ENCODE data around the gene PRSS21. TPM values are rescaled to one million over a fixed set of nuclear protein-coding genes. Genes with fewer than 3 reads are reported as not detected.

Gene PRSS21
- total RNA-seq: not detected in 2 replicates
- long read RNA-seq: 0 reads

- Mint-ChIP-seq H3K36me3 (ENCODE audit: unreplicated experiment) (no peaks in the 10 kb centered on the region), H3K27ac (ENCODE audit: unreplicated experiment) (no peak within 1 kb of the TSS), H3K27me3 (ENCODE audit: unreplicated experiment) (peaks cover 18% of the 10 kb centered on the region), H3K4me1 (ENCODE audit: unreplicated experiment) (no peaks in the 10 kb centered on the region), H3K4me3 (ENCODE audit: unreplicated experiment) (no peak within 1 kb of the TSS), H3K9me3 (ENCODE audit: unreplicated experiment) (no peaks in the 10 kb centered on the region)
- TF ChIP-seq CTCF (IDR thresholded peaks at IDR 0.05): no peak
- DNase-seq (ENCODE audit: extremely low spot score, unreplicated experiment): no peak
Observed at GRCh38 chr16:2816751-2817339, at the start of gene PRSS21. PRSS21 (plus strand) TSS chr16:2817237; CDS start chr16:2817269, 32 bp downstream.

- no peak for TF ChIP-seq CTCF (IDR thresholded peaks at IDR 0.05)
- Mint-ChIP-seq H3K9me3 (ENCODE audit: unreplicated experiment) (no peaks in the 10 kb centered on the region), H3K36me3 (ENCODE audit: unreplicated experiment) (peaks cover 78% of the 10 kb centered on the region), H3K4me3 (ENCODE audit: unreplicated experiment) (no peak overlapping the region), H3K4me1 (ENCODE audit: unreplicated experiment) (peaks cover 15% of the 10 kb centered on the region), H3K27me3 (ENCODE audit: unreplicated experiment) (no peaks in the 10 kb centered on the region), H3K27ac (ENCODE audit: unreplicated experiment) (no peak overlapping the region)
- DNase-seq (ENCODE audit: extremely low spot score, unreplicated experiment): no peak
Observed at GRCh38 chr16:2767891-2768290, 49.1 kb upstream of the PRSS21 start.

- no peaks in the 10 kb centered on the region for H3K27me3 Mint-ChIP-seq (ENCODE audit: unreplicated experiment)
- H3K27ac Mint-ChIP-seq (ENCODE audit: unreplicated experiment): peak overlapping the region; percentile 54
- no peak for TF ChIP-seq CTCF (IDR thresholded peaks at IDR 0.05)
- H3K9me3 Mint-ChIP-seq (ENCODE audit: unreplicated experiment): no peaks in the 10 kb centered on the region
- no peak overlapping the region for H3K4me3 Mint-ChIP-seq (ENCODE audit: unreplicated experiment)
- DNase-seq (ENCODE audit: extremely low spot score, unreplicated experiment): no peak
- peaks cover 15% of the 10 kb centered on the region for H3K4me1 Mint-ChIP-seq (ENCODE audit: unreplicated experiment)
- H3K36me3 Mint-ChIP-seq (ENCODE audit: unreplicated experiment): peaks cover 73% of the 10 kb centered on the region
Observed at GRCh38 chr16:2768403-2769089, 48.5 kb upstream of the PRSS21 start.

- Mint-ChIP-seq H3K4me3 (ENCODE audit: unreplicated experiment) (no peak overlapping the region), H3K27me3 (ENCODE audit: unreplicated experiment) (no peaks in the 10 kb centered on the region), H3K36me3 (ENCODE audit: unreplicated experiment) (peaks cover 68% of the 10 kb centered on the region), H3K9me3 (ENCODE audit: unreplicated experiment) (no peaks in the 10 kb centered on the region), H3K27ac (ENCODE audit: unreplicated experiment) (peak overlapping the region; percentile 72), H3K4me1 (ENCODE audit: unreplicated experiment) (peaks cover 17% of the 10 kb centered on the region)
- TF ChIP-seq CTCF (IDR thresholded peaks at IDR 0.05): no peak
- DNase-seq (ENCODE audit: extremely low spot score, unreplicated experiment): no peak
Observed at GRCh38 chr16:2769100-2769529, 47.9 kb upstream of the PRSS21 start.

- no peak for DNase-seq (ENCODE audit: extremely low spot score, unreplicated experiment)
- Mint-ChIP-seq H3K36me3 (ENCODE audit: unreplicated experiment) (peaks cover 62% of the 10 kb centered on the region), H3K27ac (ENCODE audit: unreplicated experiment) (peak overlapping the region; percentile 72), H3K4me3 (ENCODE audit: unreplicated experiment) (no peak overlapping the region), H3K27me3 (ENCODE audit: unreplicated experiment) (no peaks in the 10 kb centered on the region), H3K4me1 (ENCODE audit: unreplicated experiment) (peaks cover 21% of the 10 kb centered on the region), H3K9me3 (ENCODE audit: unreplicated experiment) (no peaks in the 10 kb centered on the region)
- TF ChIP-seq CTCF (IDR thresholded peaks at IDR 0.05): no peak
Observed at GRCh38 chr16:2769675-2770056, 47.4 kb upstream of the PRSS21 start.
